ENCODE measurements around the gene ANKRD16. TPM values are rescaled to one million over a fixed set of nuclear protein-coding genes. Genes with fewer than 3 reads are reported as not detected.

The ANKRD16 gene
- total and polyA plus RNA-seq, 2 of the 8 experiments (the other 6 are each of a cell fraction or from before 2014, with no cell fraction given), result 8.2 to 12.7 TPM

DNA sequence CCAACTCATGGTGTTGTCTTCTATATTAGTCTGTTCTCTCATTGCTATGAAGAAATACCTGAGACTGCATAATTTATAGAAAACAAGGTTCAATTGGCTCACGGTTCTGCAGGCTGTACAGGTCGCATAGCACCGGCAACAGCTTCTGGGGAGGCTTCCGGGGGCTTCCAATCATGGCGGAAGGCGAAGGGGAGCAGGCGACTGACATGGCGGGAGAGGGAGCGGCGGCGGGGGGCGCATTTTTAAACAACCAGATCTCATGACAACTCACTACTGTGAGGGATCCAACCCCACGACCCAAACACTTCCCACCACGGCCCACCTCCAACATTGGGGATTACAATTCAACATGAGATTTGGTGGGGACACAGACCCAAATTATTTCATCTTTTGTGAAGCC is 47.7 kb downstream of the ANKRD16 start:
- Histone ChIP-seq H3K36me3 (ENCODE audit: control insufficient read depth in 2 of 4, insufficient read depth in 4 of 4, low read length in 3 of 4) (no peaks in the 10 kb centered on the region), H2AFZ (ENCODE audit: low read length) (no peak overlapping the region), H3K4ac (replicated peaks; ENCODE audit: insufficient read length, low read depth, low read length) (no peak overlapping the region), H3K27ac (ENCODE audit: low read depth, low read length) (no peak overlapping the region), H2BK120ac (replicated peaks; ENCODE audit: low read depth, low read length) (no peak overlapping the region), H3K27me3 (replicated peaks in 1 of 4; ENCODE audit: control insufficient read depth in 3 of 4, extremely low read depth in 1 of 4, insufficient read depth in 3 of 4, low read length in 3 of 4) (no peaks in the 10 kb centered on the region), H3K4me2 (ENCODE audit: insufficient read depth in 1 of 2, low read depth in 2 of 2, low read length in 2 of 2) (no peak overlapping the region), H3K9ac (replicated peaks in 1 of 4; ENCODE audit: extremely low read depth in 1 of 4, low read depth in 3 of 4, low read length in 3 of 4) (no peak overlapping the region), H3K9me3 (ENCODE audit: insufficient read depth in 2 of 2, low read depth in 1 of 2, low read length in 1 of 2) (no peaks in the 10 kb centered on the region), H2BK5ac (ENCODE audit: low read depth, low read length) (no peak overlapping the region), H3K18ac (ENCODE audit: extremely low read depth, low read length) (no peak overlapping the region), H2AK5ac (ENCODE audit: low read depth, low read length) (no peak overlapping the region), H3K14ac (ENCODE audit: insufficient read length) (no peak overlapping the region), H3K79me1 (ENCODE audit: low read depth, low read length) (no peaks in the 10 kb centered on the region), H3K79me2 (ENCODE audit: control insufficient read depth in 1 of 2, insufficient read depth in 2 of 2, low read length in 2 of 2) (no peaks in the 10 kb centered on the region), H3K56ac (replicated peaks; ENCODE audit: insufficient read length, low read depth, low read length) (no peak overlapping the region), H3K23ac (ENCODE audit: insufficient read length) (no peak overlapping the region), H2BK12ac (ENCODE audit: low read depth, low read length) (no peak overlapping the region), H4K8ac (ENCODE audit: extremely low read depth, insufficient read depth, low read length) (no peak overlapping the region), H3K23me2 (ENCODE audit: low read depth, low read length) (no peaks in the 10 kb centered on the region), H2BK15ac (ENCODE audit: low read length) (no peak overlapping the region), H2BK20ac (ENCODE audit: low read length) (no peak overlapping the region), H3K4me1 (replicated peaks in 1 of 4; ENCODE audit: control insufficient read depth in 3 of 4, insufficient read depth in 4 of 4, low read length in 3 of 4) (peaks cover 0 to 2% (median 0%) of the 10 kb centered on the region in 4 experiments; a peak in 1 of 7 replicates), H4K5ac (ENCODE audit: insufficient read length, low read depth, low read length) (no peak overlapping the region), H4K20me1 (replicated peaks in 1 of 2; ENCODE audit: control insufficient read depth in 1 of 2, insufficient read depth in 2 of 2, low read length in 2 of 2) (no peaks in the 10 kb centered on the region), H3K4me3 (ENCODE audit: extremely low read depth in 1 of 4, insufficient read depth in 2 of 4, low read depth in 3 of 4, low read length in 4 of 4) (no peak overlapping the region), H4K91ac (replicated peaks; ENCODE audit: insufficient read length, low read length) (no peak overlapping the region)
- 92% methylated on average over 14 of the region's 14 CpGs; no CpG with 5 or more reads in 1 of the 2 experiments for WGBS, 2 experiments (ENCODE audit: extremely low coverage in 1 of 2, insufficient coverage in 1 of 2, insufficient read length in 1 of 2, insufficient replicate concordance in 2 of 2, low coverage in 1 of 2, low lambda C conversion rate in 2 of 2, missing lambda C conversion rate in 1 of 2)
- DNase-seq (ENCODE audit: low read depth in 1 of 2, low spot score in 2 of 2) (no peak), FAIRE-seq (no peak)
- TF ChIP-seq CBX8 (IDR thresholded peaks at IDR 0.05; ENCODE audit: borderline replicate concordance, low read depth, low read length) (no peak), CREB1 (IDR thresholded peaks at IDR 0.05) (no peak), TAF7 (optimal IDR thresholded peaks at IDR 0.05; ENCODE audit: borderline replicate concordance, low read depth, low read length) (no peak), JUN (IDR thresholded peaks at IDR 0.05; ENCODE audit: low read depth, low read length) (no peak), ASH2L (IDR thresholded peaks at IDR 0.05; ENCODE audit: low read length) (no peak), POLR2AphosphoS5 (IDR thresholded peaks at IDR 0.05; ENCODE audit: low read depth, low read length) (no peak)
- TF ChIP-seq, protein P1, sequence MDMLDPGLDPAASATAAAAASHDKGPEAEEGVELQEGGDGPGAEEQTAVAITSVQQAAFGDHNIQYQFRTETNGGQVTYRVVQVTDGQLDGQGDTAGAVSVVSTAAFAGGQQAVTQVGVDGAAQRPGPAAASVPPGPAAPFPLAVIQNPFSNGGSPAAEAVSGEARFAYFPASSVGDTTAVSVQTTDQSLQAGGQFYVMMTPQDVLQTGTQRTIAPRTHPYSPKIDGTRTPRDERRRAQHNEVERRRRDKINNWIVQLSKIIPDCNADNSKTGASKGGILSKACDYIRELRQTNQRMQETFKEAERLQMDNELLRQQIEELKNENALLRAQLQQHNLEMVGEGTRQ (IDR thresholded peaks at IDR 0.05; ENCODE audit: low read length), result no peak
- ChIA-PET CTCF (ENCODE audit: partially characterized antibody) (interaction anchor here (0.7 to 1.7 kb wide), 2 partner anchors 22 to 32 kb away, joined by 3 to 4 read pairs; no protein-coding TSS in a partner anchor), POLR2A (ENCODE audit: partially characterized antibody) (interaction anchor here (1.1 to 3.0 kb wide), 3 partner anchors 17 to 28 kb away, joined by 3 to 9 read pairs (median 3); partner anchors contain the start of gene GDI2)
